ENCODE data around the gene TRIM56. TPM values are rescaled to one million over a fixed set of nuclear protein-coding genes. Genes with fewer than 3 reads are reported as not detected.
"Not testable (repeated sequence)": the region's sequence is repeated elsewhere in the genome, so short reads cannot be mapped to it uniquely, and the experiment has no call there.

The TRIM56 gene
- total and polyA plus RNA-seq, 2 of the 4 experiments (the other 2 are of a cell fraction) = 3.9 to 5.9 TPM

DNA sequence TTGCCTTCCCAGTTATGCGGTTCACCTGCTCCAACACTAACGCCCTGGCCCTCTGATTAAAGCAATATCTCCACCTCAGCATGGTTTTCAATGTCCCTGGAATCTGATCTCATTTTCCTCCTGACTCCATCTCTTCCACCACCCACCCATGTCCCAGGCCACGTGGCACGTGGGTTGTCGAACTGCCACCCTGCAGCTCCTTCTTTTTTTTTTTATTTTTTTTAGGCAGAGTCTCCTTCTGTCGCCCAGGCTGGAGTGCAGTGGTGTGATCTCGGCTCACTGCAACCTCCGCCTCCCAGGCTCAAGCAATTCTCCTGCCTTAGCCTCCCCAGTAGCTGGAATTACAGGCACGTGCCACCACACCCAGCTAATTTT is 21.1 kb upstream of the TRIM56 start:
- H4K8ac ChIP-seq (ENCODE audit: low read depth in 2 of 2, low read length in 2 of 2); ATAC-seq (ENCODE audit: low read depth); H2BK15ac ChIP-seq (ENCODE audit: low read depth, low read length); H4K20me1 ChIP-seq (ENCODE audit: insufficient read depth, low read length); H3K4ac ChIP-seq (ENCODE audit: low read depth, low read length); H2BK120ac ChIP-seq (ENCODE audit: low read depth, low read length); H2AK9ac ChIP-seq (replicated peaks; ENCODE audit: low read depth, low read length, poor library complexity); H2AFZ ChIP-seq (replicated peaks; ENCODE audit: low read length, poor library complexity); H4K5ac ChIP-seq (ENCODE audit: low read depth, low read length); H3K9ac ChIP-seq (ENCODE audit: low read depth, low read length); H3K27ac ChIP-seq (ENCODE audit: insufficient read depth, low read length); H2AK5ac ChIP-seq (ENCODE audit: low read depth, low read length); H3K9me1 ChIP-seq (ENCODE audit: insufficient read depth, low read length); H3K4me2 ChIP-seq (ENCODE audit: low read depth, low read length); H2BK5ac ChIP-seq (ENCODE audit: low read depth, low read length, poor library complexity, severe bottlenecking); dilution Hi-C loops (cut with HindIII; ENCODE audit: low sequenced_read_pairs, unreplicated experiment); H3K18ac ChIP-seq (ENCODE audit: low read depth, low read length); H3K9me3 ChIP-seq (ENCODE audit: control insufficient read depth, insufficient read depth, low read length); H3K4me1 ChIP-seq (ENCODE audit: control insufficient read depth, insufficient read depth, low read length); POLR2A ChIA-PET (ENCODE audit: unreplicated experiment); H3K14ac ChIP-seq (replicated peaks; ENCODE audit: low read depth, low read length); H2BK20ac ChIP-seq (ENCODE audit: low read depth, low read length); H3K23ac ChIP-seq (ENCODE audit: low read depth, low read length); intact Hi-C loops (cut with micrococcal nuclease); BruUV-seq (replicated peaks); H4K91ac ChIP-seq (ENCODE audit: insufficient read depth, low read depth, low read length); DNase-seq; H3K36me3 ChIP-seq (ENCODE audit: control insufficient read depth, insufficient read depth, low read length); CTCF ChIA-PET; H3K4me3 ChIP-seq (ENCODE audit: insufficient read depth, low read depth, low read length); H3K56ac ChIP-seq (ENCODE audit: extremely low read depth, insufficient read depth, low read length); H3K79me1 ChIP-seq (ENCODE audit: low read depth in 1 of 2, low read length in 2 of 2): not testable (repeated sequence)
- peaks cover 25% of the 10 kb centered on the region for H3K27me3 ChIP-seq (ENCODE audit: control insufficient read depth, insufficient read depth, low read length)
- 56% methylated on average over 7 of the region's 9 CpGs; no CpG with 5 or more reads in 1 of the 2 experiments for WGBS, 2 experiments (ENCODE audit: extremely low coverage in 2 of 2, insufficient read length in 1 of 2)
- in situ Hi-C loops (cut with MboI; ENCODE audit: low sequenced_read_pairs) = loop anchor here (5.0 to 25.0 kb wide), 2 partner anchors 97 to 352 kb away; partner anchors contain the start of genes EPO, MUC12 and POP7

DNA sequence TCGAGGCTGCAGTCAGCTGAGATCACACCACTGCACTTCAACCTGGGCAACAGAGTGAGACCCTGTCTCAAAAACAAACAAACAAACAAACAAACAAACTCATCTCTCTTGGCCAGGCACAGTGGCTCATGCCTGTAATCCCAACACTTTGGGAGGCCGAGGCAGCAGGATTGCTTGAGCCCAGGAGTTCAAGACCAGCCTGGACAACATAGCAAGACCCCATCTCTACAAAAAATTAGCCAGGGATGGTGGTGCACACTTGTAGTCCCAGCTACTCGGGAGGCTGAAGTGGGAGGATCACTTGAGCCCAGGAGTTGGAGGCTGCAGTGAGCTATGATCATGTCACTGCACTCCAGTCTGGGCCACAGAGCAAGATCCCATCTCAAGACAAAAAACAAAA is 20.1 kb upstream of the TRIM56 start:
- H2AFZ ChIP-seq (replicated peaks; ENCODE audit: low read length, poor library complexity); H3K9ac ChIP-seq (ENCODE audit: low read depth, low read length); H4K20me1 ChIP-seq (ENCODE audit: insufficient read depth, low read length); H2BK5ac ChIP-seq (ENCODE audit: low read depth, low read length, poor library complexity, severe bottlenecking); H4K8ac ChIP-seq (ENCODE audit: low read depth in 2 of 2, low read length in 2 of 2); CTCF ChIA-PET; BruUV-seq (replicated peaks); H3K4me1 ChIP-seq (ENCODE audit: control insufficient read depth, insufficient read depth, low read length); H3K9me3 ChIP-seq (ENCODE audit: control insufficient read depth, insufficient read depth, low read length); DNase-seq; H2AK5ac ChIP-seq (ENCODE audit: low read depth, low read length); H3K36me3 ChIP-seq (ENCODE audit: control insufficient read depth, insufficient read depth, low read length); H3K4me3 ChIP-seq (ENCODE audit: insufficient read depth, low read depth, low read length); H3K4ac ChIP-seq (ENCODE audit: low read depth, low read length); intact Hi-C loops (cut with micrococcal nuclease); H4K5ac ChIP-seq (ENCODE audit: low read depth, low read length); H2BK15ac ChIP-seq (ENCODE audit: low read depth, low read length); H3K4me2 ChIP-seq (ENCODE audit: low read depth, low read length); H4K91ac ChIP-seq (ENCODE audit: insufficient read depth, low read depth, low read length); H2BK120ac ChIP-seq (ENCODE audit: low read depth, low read length); H2BK20ac ChIP-seq (ENCODE audit: low read depth, low read length); H3K23ac ChIP-seq (ENCODE audit: low read depth, low read length); H3K9me1 ChIP-seq (ENCODE audit: insufficient read depth, low read length); H3K27ac ChIP-seq (ENCODE audit: insufficient read depth, low read length); H3K18ac ChIP-seq (ENCODE audit: low read depth, low read length); POLR2A ChIA-PET (ENCODE audit: unreplicated experiment); ATAC-seq (ENCODE audit: low read depth); H3K79me1 ChIP-seq (ENCODE audit: low read depth in 1 of 2, low read length in 2 of 2); H2AK9ac ChIP-seq (replicated peaks; ENCODE audit: low read depth, low read length, poor library complexity); H3K56ac ChIP-seq (ENCODE audit: extremely low read depth, insufficient read depth, low read length); dilution Hi-C loops (cut with HindIII; ENCODE audit: low sequenced_read_pairs, unreplicated experiment); H3K14ac ChIP-seq (replicated peaks; ENCODE audit: low read depth, low read length): not testable (repeated sequence)
- in situ Hi-C loops (cut with MboI; ENCODE audit: low sequenced_read_pairs) = loop anchor here (25.0 kb wide), 1 partner anchor 353 kb away; the partner anchor contains the start of genes EPO and POP7
- WGBS, 2 experiments (ENCODE audit: extremely low coverage in 2 of 2, insufficient read length in 1 of 2) = no CpG with 5 or more reads among the region's 3 CpGs
- peaks cover 28% of the 10 kb centered on the region for H3K27me3 ChIP-seq (ENCODE audit: control insufficient read depth, insufficient read depth, low read length)

Measured in IMR-90 (cell line).